Activated naive CD8-positive, alpha-beta T cell treated with anti-CD3 and anti-CD28 coated beads, Interleukin-2, amount 50 U/mL, for 24 hours (primary cell): ENCODE measurements around the gene PLK4.
A peak's percentile ranks its signal among the peaks of the same experiment; 100 is the strongest.

Experiments used
- ATAC-seq: fragments of 150-1000 bp; cut with Tn5 transposase; one replicate; pipeline ENCODE4 v1.10.0; 2021
- DNase-seq: peaks from one replicate; pipeline ENCODE4 v3.0.0; 2021
- H3K27ac Mint-ChIP-seq: one replicate; pipeline ENCODE4 v1.8.0; 2021; ENCODE audit warnings: mild to moderate bottlenecking, mixed read lengths
- H3K27me3 Mint-ChIP-seq: one replicate; pipeline ENCODE4 v1.8.0; 2021; ENCODE audit warnings: mixed read lengths
- H3K36me3 Mint-ChIP-seq: one replicate; pipeline ENCODE4 v1.8.0; 2021; ENCODE audit warnings: low read depth, mixed read lengths
- H3K4me1 Mint-ChIP-seq: one replicate; pipeline ENCODE4 v1.8.0; 2021; ENCODE audit warnings: mixed read lengths
- H3K4me3 Mint-ChIP-seq: one replicate; pipeline ENCODE4 v1.8.0; 2021; ENCODE audit warnings: mild to moderate bottlenecking, moderate library complexity, mixed read lengths
- H3K9me3 Mint-ChIP-seq: one replicate; pipeline ENCODE4 v1.8.0; 2021; ENCODE audit warnings: mixed read lengths

The PLK4 gene

DNA sequence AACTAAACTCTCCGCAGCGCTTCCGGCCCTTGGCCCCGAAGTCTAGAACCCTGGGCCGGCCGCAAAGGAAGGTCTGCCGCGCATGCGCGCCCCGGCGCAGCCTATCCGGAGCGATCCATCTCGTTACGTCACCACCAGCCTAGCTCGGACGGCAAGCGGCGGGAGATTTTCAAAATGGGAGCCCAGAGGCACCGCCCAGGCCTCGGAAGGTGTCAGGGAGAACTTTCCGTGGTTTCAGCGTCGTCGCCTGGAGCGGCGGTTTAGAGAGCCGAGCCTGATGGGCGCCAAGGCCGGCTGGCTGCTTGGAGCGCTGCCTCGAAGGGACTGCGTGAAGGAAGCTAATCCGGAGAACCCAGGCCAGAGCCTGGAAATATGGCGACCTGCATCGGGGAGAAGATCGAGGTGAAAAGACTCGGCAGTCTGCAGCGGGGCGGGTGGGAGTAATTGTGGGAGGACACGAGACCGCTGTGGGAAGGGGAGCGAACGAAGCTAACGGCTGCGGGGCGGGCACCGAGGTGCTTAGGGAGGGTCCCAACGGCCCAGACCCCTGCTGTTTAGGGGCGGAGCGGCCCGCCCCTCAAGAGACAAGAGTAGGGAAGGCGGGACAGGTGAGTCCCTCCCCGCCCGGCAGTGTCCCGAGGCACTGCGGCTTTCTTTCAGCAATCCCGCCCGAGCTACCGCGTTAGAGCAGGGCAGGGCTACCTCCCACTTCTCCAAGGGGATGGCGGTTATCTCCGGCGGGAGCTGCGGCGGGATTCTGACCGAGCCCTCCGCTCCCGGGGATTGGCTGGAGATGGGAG, at the start of gene PLK4:
TSS of gene PLK4 (plus strand) at position 131 of the 800 bp plus-strand sequence. CDS start at position 373, 242 bp downstream.
- Mint-ChIP-seq H3K27me3 (peaks cover 3% of the 10 kb centered on the region), H3K4me3 (peak within 1 kb of the TSS; percentile 99), H3K4me1 (peaks cover 23% of the 10 kb centered on the region), H3K9me3 (no peaks in the 10 kb centered on the region), H3K36me3 (peaks cover 36% of the 10 kb centered on the region), H3K27ac (peak within 1 kb of the TSS; percentile 99)
- DNase-seq (peak; percentile 95), ATAC-seq (peak; percentile 98)

DNA sequence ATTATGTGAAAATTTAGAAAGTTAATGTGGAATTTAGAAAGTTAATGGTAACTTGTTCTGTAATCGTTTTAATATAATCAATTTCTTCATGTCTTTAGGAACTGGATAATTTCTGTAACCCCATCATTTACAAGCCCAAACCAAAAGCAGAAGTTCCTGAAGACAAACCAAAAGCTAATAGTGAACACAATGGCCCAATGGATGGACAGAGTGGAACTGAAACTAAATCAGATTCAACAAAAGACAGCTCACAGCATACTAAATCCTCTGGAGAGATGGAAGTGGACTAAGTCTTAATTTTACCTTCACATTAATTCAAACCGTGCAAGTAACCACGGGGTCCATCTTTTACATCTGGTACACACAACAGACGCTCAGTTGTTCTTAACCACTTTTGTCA, 48.1 kb upstream of the PLK4 start:
- H3K4me1 Mint-ChIP-seq, result no peaks in the 10 kb centered on the region
- no peaks in the 10 kb centered on the region for H3K9me3 Mint-ChIP-seq
- no peak overlapping the region for H3K27ac Mint-ChIP-seq
- H3K4me3 Mint-ChIP-seq, result no peak overlapping the region
- ATAC-seq (no peak), DNase-seq (no peak)
- H3K36me3 Mint-ChIP-seq, result no peaks in the 10 kb centered on the region
- no peaks in the 10 kb centered on the region for H3K27me3 Mint-ChIP-seq

DNA sequence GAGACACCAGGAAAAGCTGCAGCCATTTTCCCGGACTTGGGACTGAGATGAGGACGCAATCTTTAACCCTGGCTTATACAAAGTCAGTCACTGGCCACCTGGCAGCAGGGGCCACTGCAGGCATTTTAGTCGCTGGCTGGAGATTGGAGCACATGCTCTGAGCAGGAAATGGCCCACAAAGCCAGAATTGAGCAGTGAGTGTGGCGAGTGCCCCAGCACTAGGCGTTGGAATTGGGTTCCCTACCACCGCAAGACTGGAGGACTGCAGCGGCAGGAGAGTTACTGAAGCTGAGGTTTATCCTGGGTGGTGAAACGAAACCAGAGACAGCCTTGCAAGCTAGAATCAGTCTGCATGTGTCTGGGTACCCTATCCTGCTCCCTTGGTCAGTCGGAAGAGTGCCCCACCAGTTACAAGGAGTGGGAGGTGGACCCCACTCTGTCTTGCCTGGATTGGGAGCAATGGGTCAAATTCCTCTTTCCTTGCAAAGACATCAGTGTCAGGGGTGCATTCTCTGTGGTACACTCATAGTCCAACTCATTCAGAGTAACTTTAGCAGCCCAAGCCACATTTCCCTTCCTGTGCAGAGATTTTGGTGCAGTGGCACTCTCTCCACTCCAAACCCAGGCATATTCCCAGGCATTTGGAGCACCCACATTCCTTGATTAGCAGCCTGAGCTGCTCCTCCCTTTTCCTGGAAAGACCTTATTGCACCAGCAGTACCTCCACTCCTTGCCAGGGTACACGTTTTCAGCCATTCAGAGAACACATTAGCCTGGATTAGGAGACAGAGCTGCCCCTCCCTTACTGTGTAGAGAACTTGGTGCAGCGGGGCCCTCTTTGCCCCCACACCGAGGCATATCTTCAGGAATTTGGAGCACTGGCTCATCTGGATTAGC, 36.7 kb upstream of the PLK4 start:
- peaks cover 34% of the 10 kb centered on the region for H3K36me3 Mint-ChIP-seq
- no peak for ATAC-seq
- H3K27ac Mint-ChIP-seq, result no peak overlapping the region

DNA sequence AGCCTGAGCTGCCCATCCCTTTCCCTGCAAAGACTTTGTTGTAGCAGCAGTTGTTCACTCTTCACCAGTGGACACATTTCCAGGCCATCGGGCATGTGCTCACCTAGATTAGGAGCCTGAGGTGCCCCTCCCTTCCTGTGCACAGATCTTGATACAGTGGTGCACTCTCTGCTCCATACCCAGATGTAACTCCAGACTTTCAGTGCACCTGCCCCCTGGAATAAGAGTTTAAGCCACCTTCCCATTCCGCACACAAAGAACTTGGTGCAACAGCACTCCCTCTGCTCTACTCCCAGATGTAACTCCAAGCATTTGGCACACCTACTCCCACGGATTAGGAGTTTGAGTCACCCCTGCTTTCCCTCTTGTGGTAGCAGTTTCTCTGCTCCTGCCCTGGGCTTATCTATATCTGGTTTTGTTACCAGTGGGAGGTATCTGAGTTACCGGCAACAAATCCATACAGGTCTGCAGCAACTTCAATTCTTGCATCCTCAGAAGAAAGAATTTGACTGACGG, 36.0 kb upstream of the PLK4 start:
- Mint-ChIP-seq H3K27ac (no peak overlapping the region), H3K9me3 (peaks cover 36% of the 10 kb centered on the region), H3K36me3 (peaks cover 38% of the 10 kb centered on the region), H3K4me3 (no peak overlapping the region), H3K4me1 (no peaks in the 10 kb centered on the region), H3K27me3 (no peaks in the 10 kb centered on the region)
- no peak for DNase-seq
- no peak for ATAC-seq

More for the DNA sequence above, 36.7 kb upstream of the PLK4 start:
- Mint-ChIP-seq H3K9me3 (peaks cover 31% of the 10 kb centered on the region), H3K4me3 (no peak overlapping the region), H3K4me1 (no peaks in the 10 kb centered on the region), H3K27me3 (no peaks in the 10 kb centered on the region)
- no peak for DNase-seq

DNA sequence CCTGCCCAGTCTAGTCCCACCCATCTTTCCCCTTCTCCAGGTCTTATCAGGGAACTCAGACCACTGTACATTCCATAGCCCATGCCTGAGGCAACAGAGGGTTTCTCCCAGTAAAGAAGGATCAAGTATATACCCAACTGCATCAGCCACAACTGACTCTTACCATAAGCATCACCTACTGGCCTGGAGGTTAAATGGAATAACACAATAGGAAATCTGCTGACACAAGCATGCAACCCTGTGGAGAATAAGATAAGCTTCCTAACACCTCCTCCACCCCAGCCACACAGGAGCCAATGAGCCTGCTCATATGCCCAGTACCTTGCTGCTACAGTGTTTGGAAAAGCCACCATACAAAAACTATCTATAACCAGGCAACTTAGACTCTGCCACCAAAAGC, 34.6 kb upstream of the PLK4 start:
- ATAC-seq, result no peak
- no peak overlapping the region for H3K4me3 Mint-ChIP-seq
- no peak overlapping the region for H3K27ac Mint-ChIP-seq
- no peaks in the 10 kb centered on the region for H3K4me1 Mint-ChIP-seq
- peaks cover 51% of the 10 kb centered on the region for H3K36me3 Mint-ChIP-seq
- H3K27me3 Mint-ChIP-seq, result no peaks in the 10 kb centered on the region
- peaks cover 49% of the 10 kb centered on the region for H3K9me3 Mint-ChIP-seq
- DNase-seq, result no peak

DNA sequence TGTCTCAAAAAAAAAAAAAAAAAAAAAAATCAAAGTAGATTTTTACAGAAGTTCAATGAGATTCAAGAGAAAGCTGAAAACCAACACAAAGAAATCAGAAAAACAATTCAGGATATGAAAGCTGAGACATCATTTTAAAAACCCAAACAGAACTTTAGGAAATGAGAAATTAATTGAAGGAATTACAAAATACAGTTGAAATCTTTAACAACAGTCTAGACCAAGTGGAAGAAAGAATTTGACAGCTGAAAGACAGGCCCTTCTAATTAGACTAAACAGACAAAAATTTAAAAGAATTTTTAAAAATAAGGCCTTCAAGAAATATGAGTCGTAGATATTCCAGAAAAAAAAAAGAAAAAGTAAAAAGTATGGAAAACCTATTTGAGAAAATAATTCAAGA, 33.9 kb upstream of the PLK4 start:
- peaks cover 54% of the 10 kb centered on the region for H3K36me3 Mint-ChIP-seq
- no peaks in the 10 kb centered on the region for H3K27me3 Mint-ChIP-seq
- no peak overlapping the region for H3K27ac Mint-ChIP-seq
- H3K4me1 Mint-ChIP-seq, result no peaks in the 10 kb centered on the region
- peaks cover 55% of the 10 kb centered on the region for H3K9me3 Mint-ChIP-seq
- H3K4me3 Mint-ChIP-seq, result no peak overlapping the region
- DNase-seq (no peak), ATAC-seq (no peak)

DNA sequence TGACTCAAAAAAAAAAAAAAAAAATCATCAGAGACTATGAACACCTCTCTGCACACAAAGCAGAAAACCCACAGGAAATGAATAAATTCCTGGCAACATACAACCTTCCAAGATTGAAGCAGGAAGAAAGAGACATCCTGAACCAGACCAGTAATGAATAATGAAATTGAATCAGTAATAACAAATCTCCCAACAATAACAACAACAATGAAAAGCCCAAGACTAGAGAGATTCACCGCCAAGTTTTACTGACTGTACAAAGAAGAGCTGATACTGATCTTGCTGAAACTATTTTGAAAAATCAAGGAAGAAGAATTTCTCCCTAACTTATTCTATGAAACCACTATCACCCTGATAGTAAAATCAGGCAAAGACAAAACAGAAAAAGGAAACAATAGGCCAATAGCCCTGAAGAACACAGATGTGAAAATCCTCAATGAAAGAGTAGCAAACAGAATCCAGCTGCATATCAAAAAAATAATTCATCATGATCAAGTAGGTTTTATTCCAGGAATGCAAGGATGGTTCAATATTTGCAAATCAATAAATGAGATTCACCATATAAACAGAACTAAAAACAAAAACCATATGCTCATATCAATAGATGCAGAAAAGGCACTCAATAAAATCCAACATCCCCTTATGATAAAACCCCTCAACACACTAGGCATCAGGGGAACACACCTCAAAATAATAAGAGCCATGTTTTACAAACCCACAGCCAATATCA, 31.0 kb upstream of the PLK4 start:
- H3K27ac Mint-ChIP-seq, result no peak overlapping the region
- DNase-seq (no peak), ATAC-seq (no peak)
- no peaks in the 10 kb centered on the region for H3K4me1 Mint-ChIP-seq
- H3K36me3 Mint-ChIP-seq, result peaks cover 59% of the 10 kb centered on the region
- no peak overlapping the region for H3K4me3 Mint-ChIP-seq
- H3K27me3 Mint-ChIP-seq, result no peaks in the 10 kb centered on the region
- H3K9me3 Mint-ChIP-seq, result peaks cover 66% of the 10 kb centered on the region

DNA sequence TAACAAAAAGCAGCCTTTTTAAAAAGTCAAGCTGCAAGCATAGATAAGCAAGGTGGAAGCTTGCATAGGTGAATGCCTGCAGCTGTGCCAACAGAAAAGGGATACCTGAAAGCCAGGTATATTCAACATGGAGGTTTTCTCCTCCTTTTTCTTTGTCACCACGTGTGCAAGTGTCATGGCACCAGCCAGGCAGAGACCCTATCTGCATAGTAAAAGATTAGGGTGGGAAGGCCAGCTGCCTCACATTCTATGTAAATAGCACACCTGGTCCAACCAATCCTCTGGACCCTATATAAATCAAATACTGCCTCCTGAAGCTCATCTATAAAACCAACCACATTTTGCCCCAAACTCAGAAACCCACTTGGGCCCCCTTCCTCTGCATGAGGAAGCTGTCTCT, 28.0 kb upstream of the PLK4 start:
- peaks cover 57% of the 10 kb centered on the region for H3K9me3 Mint-ChIP-seq
- no peaks in the 10 kb centered on the region for H3K4me1 Mint-ChIP-seq
- peaks cover 58% of the 10 kb centered on the region for H3K36me3 Mint-ChIP-seq
- ATAC-seq, result no peak
- H3K27me3 Mint-ChIP-seq, result no peaks in the 10 kb centered on the region
- H3K27ac Mint-ChIP-seq, result no peak overlapping the region
- H3K4me3 Mint-ChIP-seq, result no peak overlapping the region
- DNase-seq, result no peak

DNA sequence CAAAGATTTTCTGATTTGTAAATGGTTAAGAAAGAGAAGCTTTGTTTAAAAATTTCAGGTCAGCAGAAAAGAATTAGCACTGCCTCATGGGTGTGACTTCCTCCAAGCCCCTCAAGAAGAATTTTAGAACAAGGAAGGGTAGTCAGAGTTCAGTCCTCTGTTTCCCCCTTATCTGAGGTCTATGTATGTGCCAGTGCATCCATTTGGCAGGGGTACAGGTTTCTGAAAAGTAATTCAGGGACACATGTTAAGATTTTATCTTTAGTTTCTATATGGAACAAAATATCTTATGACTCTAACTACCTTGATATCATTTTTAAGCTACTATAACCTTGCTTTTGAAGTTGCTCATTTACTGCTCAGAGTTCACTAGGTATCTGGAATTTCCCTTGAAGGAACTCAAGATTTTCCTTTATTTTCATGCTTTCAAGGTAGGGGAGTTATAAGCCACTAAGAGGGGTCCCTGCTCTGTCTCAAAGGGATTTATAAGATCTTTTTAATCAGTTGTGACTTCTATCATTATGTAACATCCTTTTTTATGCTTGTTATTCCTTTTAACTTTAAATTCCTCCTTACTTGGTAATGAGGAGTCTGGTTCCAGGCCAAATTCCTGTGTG, 24.4 kb upstream of the PLK4 start:
- no peaks in the 10 kb centered on the region for H3K4me1 Mint-ChIP-seq
- DNase-seq, result no peak
- H3K9me3 Mint-ChIP-seq, result peaks cover 43% of the 10 kb centered on the region
- no peaks in the 10 kb centered on the region for H3K27me3 Mint-ChIP-seq
- no peak overlapping the region for H3K4me3 Mint-ChIP-seq
- H3K27ac Mint-ChIP-seq, result no peak overlapping the region
- peaks cover 42% of the 10 kb centered on the region for H3K36me3 Mint-ChIP-seq
- ATAC-seq, result no peak

DNA sequence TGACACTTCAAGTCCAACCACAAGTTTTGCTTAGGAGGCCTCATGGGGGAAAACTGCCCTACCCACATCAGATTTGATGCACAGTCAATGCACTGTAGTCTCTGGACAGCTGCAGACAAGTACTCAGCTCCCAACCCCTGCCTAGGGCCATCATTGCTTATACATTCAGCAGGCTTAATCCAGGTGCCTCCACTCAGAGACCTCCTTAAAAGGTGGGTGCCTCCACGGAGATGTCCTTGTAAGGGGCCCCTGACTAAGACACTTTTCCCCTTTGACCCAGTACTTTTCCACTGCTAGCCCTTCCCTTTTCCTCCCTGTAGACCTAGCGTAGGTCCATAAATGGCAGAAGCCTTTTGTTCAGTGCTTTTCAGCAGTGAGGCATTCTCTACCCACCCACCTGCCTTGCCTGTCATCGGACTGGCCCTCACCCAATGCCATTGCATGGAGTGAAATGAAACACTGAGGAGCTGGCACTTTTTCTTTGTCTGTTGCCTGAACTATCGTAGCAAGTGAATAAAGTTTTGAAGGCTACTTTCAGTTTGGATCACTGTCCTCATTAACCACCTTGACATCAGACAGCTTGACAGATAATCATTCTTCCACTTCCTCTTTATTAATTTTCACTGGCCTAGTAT, 23.8 kb upstream of the PLK4 start:
- H3K4me1 Mint-ChIP-seq, result no peaks in the 10 kb centered on the region
- H3K9me3 Mint-ChIP-seq, result peaks cover 37% of the 10 kb centered on the region
- H3K27me3 Mint-ChIP-seq, result no peaks in the 10 kb centered on the region
- H3K27ac Mint-ChIP-seq, result no peak overlapping the region
- H3K4me3 Mint-ChIP-seq, result no peak overlapping the region
- DNase-seq, result no peak
- peaks cover 38% of the 10 kb centered on the region for H3K36me3 Mint-ChIP-seq
- no peak for ATAC-seq

DNA sequence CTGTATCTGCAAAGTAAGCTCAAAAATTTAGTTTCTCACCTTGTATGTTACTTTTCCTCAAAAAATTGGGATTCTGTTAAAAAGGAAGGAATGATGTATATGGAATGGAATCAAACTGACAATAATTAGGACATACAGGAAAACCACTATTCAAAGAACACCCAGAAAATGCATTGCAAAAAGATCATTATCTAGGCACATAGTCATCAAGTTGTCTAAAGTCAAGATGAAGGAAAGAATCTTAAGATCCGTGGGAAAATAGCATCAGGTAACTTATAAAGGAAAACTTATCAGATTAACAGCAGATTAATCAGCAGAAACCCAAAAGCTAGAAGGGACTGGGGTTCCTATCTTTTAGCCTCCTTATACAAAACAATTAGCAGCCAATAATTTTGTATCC, 23.1 kb upstream of the PLK4 start:
- no peak overlapping the region for H3K4me3 Mint-ChIP-seq
- ATAC-seq, result no peak
- DNase-seq, result no peak
- H3K27ac Mint-ChIP-seq, result no peak overlapping the region
- no peaks in the 10 kb centered on the region for H3K27me3 Mint-ChIP-seq
- H3K9me3 Mint-ChIP-seq, result peaks cover 36% of the 10 kb centered on the region
- peaks cover 37% of the 10 kb centered on the region for H3K36me3 Mint-ChIP-seq
- no peaks in the 10 kb centered on the region for H3K4me1 Mint-ChIP-seq

DNA sequence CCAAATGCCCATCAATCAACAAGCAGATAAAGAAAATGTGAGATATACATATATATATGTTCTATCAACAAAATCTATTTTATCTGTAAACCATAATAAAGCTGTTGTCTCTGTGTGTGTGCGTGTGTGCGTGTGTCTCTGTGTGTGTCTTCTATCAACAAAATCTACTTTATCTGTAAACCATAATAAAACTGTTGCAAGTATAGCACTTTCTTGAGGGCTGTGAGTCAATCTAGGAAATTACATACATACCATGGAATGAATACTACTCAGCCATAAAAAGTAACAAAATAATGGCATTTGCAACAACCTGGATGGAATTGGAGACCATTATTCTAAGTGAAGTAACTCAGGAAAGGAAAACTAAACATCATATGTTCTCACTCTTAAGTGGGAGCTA, 12.5 kb upstream of the PLK4 start:
- no peak for DNase-seq

DNA sequence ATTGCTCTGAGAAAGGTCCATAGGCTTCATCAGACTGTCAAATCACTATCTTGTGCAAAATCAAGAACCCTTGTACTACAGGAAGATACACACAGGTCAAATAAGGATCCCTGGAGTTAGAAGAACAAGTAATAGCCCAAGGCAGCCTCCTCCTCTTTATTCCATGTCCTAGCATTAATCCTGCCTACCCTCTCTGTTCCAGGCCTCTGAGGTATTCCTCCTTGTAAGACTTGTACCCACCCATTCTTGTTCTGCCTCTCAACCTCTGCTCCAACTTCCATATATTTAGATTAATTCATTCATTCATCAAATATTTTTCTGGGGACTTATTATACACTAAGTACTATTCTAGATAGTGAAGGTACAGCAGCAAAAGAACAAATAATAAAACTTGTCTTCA, 10.4 kb upstream of the PLK4 start:
- no peaks in the 10 kb centered on the region for H3K9me3 Mint-ChIP-seq
- no peak for ATAC-seq
- no peaks in the 10 kb centered on the region for H3K4me1 Mint-ChIP-seq
- H3K27me3 Mint-ChIP-seq, result no peaks in the 10 kb centered on the region
- no peak overlapping the region for H3K4me3 Mint-ChIP-seq
- no peak for DNase-seq
- peaks cover 9% of the 10 kb centered on the region for H3K36me3 Mint-ChIP-seq
- H3K27ac Mint-ChIP-seq, result no peak overlapping the region

More for the DNA sequence above, 12.5 kb upstream of the PLK4 start:
- no peaks in the 10 kb centered on the region for H3K9me3 Mint-ChIP-seq
- no peak overlapping the region for H3K27ac Mint-ChIP-seq
- H3K36me3 Mint-ChIP-seq, result peaks cover 8% of the 10 kb centered on the region
- ATAC-seq, result no peak
- no peak overlapping the region for H3K4me3 Mint-ChIP-seq
- no peaks in the 10 kb centered on the region for H3K4me1 Mint-ChIP-seq
- no peaks in the 10 kb centered on the region for H3K27me3 Mint-ChIP-seq

DNA sequence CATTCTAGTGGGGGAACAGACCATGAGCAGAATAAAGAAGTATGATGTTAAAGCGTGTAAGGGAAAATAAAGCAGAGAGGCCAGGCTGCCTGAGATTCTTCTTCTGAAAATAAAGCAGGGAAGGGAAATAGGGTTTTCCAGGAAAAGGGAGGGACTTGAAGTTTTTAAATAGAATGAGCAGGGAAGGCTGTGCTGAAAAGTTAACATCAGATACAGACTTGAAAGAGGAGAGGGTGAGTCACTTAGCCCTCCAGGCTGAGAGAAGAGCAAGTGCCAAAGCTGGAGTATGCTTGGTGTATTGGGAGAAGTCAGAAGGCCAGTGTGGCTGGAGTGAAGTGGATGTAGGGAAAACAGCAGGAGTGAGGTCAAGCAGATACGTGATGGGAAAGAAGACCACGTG, 10.0 kb upstream of the PLK4 start:
- Mint-ChIP-seq H3K4me3 (no peak overlapping the region), H3K4me1 (no peaks in the 10 kb centered on the region), H3K36me3 (peaks cover 10% of the 10 kb centered on the region), H3K27ac (no peak overlapping the region), H3K9me3 (no peaks in the 10 kb centered on the region), H3K27me3 (no peaks in the 10 kb centered on the region)
- ATAC-seq, result no peak
- no peak for DNase-seq
